Superior temporal gyrus (tissue), 1 donor: ENCODE data around the gene INPP5J.
"Not testable (repeated sequence)": the region's sequence is repeated elsewhere in the genome, so short reads cannot be mapped to it uniquely, and the experiment has no call there.

Experiments
- DNase-seq: peaks from one replicate; pipeline ENCODE4 v3.0.0-alpha.2; 2016; ENCODE audit errors: extremely low spot score

Gene INPP5J

GRCh38 chr22:31102441-31103081 lies 20.2 kb upstream of the INPP5J start:
- no peak for DNase-seq

- no peak for DNase-seq
Measured at GRCh38 chr22:31103111-31103510, 19.7 kb upstream of the INPP5J start.

- DNase-seq: no peak
Measured at GRCh38 chr22:31103899-31104694, 18.7 kb upstream of the INPP5J start.

DNA sequence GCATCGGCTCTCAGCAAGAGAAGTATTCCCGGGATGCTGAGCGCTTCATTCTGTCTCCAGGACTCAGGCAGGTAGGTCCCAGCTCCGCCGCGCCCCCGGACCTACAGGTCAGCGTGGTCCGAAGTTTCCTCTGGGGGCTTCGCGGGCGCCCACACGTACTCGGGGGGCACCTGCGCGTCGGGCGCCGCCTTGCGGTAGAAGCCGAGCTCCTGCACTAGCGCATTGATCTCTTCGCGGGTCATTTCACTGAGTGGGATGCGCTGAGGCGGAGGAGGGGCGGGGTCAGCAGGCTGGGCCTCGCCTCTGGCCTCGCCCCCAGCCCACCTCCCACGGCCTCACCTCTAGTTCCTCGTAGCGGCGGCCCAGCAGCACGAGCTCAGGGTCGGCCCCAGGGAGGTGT lies 17.9 kb upstream of the INPP5J start:
- no peak for DNase-seq

DNA sequence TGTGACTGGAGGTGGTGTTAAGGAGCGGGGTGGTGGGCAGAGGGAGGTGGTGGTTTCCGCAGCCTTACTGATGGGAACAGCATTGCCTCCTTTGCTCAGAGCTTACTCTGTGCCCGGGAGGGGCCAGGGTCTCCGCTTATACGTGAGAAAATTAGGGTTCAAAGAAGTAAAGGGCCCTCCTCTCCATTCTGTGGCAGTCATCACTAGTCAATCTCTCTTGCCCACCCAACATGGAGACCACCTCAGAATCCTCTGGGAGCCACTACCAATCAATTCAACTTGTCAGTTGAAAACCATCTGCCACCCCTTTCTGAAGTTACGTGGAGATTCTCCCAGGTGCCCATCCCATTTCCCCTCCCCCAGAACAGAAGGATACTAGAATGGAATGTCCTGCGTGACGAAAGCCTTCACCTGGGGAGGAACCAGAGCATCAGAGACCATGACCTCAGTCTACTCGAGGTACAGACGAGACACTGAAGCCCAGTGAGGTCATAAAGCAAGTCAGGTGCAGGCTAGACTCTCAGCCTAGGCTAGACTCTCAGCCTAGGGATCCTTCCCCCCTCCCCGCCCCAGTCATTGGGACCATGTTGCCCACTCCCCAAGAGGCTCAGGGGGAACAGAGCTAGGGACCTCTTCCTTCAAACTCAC lies 17.4 kb upstream of the INPP5J start:
- no peak for DNase-seq

DNA sequence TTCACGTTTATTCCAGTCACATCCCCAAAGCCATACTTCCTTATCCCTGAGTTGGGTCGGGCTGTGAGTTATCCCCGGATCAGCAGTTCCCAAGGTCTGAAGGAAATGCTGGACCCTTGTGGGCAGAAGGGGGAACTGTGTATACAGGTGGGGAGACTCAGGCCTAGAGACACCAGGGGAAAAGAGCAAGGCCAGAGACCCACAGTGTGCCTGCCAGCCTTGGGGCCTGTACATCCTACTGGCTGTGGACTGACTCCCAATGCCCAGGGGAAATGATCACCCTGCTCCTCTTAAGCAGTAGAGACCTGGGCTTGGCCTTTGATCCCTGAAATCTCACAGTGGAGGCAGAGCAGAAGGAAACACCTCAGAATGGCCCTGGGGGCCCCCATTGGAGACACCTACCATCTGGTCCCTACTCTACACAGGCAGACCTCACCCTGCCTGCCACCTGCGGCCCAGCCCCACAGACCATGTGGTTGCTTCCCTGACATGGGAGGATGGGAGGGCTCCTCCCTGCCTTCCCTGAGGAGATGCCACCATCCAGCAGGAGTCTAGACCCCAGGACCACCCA lies 16.7 kb upstream of the INPP5J start:
- DNase-seq: no peak

GRCh38 chr22:31106731-31107177 lies 16.0 kb upstream of the INPP5J start:
- no peak for DNase-seq

GRCh38 chr22:31107178-31107893 lies 15.4 kb upstream of the INPP5J start, which contains the start of gene SELENOM:
Gene SELENOM (minus strand): TSS chr22:31107568. CDS start chr22:31107505, 63 bp downstream.
- DNase-seq: peak; percentile 90

GRCh38 chr22:31107894-31108218 lies 14.9 kb upstream of the INPP5J start:
- no peak for DNase-seq

GRCh38 chr22:31112547-31113091 lies 10.1 kb upstream of the INPP5J start:
- not testable (repeated sequence) for DNase-seq

DNA sequence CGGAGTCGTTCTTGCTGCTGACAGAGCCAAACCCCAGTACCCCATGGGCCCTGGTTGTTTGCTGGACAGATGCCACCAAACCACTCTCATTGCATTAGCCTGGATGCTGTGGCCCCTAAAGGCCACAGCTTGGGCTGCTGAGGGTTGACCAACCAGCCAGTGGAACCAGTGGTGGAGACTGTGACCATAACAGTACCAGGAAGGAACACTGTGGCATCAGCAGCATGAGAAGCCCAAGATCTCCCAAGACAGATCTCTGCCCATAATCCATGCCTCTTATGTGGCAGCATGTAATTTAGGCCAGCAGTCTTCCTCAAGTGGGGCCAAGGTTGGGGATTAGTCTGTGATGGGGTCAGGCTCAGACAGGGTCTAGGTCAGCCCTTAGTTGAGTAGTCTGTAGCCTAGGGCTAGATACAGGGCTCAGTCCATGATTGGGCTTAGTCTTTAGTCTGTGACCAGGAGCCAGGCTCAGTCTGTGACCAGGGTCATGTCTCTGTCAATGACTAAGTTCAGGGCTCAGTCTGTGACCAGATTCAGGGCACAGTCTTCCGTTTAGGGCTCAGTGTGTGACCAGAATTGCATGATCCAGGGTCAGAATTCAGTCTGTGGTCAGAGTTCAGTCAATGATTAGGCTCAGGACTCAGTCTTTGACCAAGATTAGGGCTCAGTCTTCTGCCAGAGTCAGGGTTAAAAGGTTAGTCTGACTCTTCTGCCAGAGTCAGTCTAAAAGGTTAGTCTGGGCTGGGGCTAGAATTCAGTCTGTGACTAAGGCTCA lies 4.5 kb upstream of the INPP5J start:
- no peak for DNase-seq

DNA sequence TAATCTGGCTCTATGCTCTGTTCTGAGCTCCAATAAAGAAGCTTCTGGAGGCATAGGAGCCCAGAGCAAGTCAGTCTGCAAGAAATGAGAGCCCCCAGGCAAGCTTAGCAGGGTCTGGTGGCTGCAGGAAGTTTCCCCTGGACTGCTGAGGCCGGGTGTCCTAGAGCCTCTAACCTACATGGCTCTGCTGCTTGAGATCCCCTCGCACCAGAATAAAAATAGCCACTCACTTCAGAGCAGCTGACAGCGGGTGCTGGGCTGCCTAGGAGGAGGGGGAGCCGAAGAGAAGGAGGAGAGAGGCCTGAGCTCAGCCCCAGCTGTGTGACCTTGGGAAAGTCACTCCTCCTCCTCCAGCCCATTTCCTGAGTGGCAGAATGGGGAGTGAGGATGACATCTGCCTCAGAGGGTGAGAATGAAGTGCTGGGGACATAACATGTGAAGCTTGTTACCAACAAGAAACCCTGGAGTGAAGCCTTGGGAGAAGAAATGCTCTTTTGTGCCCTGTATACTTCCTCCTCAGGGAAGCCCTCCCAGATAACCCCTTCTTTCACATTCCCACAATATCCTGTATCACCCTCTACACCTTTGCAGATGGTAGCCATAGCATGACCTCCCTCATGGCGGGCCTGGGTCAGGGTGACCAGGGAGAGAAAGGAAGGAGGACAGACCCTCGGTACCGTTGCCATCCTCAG lies 3.6 kb upstream of the INPP5J start:
- no peak for DNase-seq

DNA sequence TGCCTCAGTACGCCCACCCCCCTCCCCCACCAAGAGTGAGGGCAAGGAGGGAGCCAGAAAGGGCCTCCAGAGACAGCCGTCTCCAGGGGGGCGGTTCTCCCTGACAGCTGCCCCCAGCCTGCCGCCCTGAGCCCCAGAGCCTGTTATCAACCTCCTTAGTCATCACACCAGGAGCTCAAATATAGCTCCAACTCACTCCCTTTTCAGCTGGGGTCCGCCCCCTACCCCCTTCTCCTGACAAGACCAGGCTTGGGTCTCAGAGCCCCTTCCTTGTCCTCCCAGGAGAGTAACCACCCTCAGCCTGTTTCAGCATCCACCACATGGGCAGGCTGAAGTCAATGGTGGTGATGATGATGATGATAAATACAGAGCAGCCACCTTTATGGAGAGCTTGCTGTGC lies 2.5 kb upstream of the INPP5J start:
- no peak for DNase-seq

DNA sequence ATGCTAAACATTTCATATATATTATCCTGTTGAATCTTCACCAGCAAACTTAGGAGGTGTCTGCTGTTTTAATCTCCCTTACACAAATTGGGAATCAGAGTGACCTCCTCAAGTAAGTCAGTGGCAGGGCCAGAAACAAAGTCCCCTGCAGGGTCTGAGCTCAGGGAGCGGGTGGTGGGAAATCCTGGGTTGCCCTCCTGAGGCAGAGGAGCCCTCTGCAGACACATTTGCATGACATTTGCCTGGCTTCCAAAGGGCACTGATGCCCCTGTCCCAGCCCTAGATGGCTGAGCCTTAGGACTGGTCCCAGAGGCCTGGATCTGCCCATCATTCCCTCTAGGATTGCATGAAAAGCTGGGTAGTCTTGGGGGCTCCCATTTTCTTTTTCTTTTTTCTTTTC lies 2.1 kb upstream of the INPP5J start:
- DNase-seq: no peak

GRCh38 chr22:31121403-31121802 lies 1.4 kb upstream of the INPP5J start:
- DNase-seq: no peak

- DNase-seq: no peak
Measured at GRCh38 chr22:31122196-31122531, 602 bp upstream of the INPP5J start.

DNA sequence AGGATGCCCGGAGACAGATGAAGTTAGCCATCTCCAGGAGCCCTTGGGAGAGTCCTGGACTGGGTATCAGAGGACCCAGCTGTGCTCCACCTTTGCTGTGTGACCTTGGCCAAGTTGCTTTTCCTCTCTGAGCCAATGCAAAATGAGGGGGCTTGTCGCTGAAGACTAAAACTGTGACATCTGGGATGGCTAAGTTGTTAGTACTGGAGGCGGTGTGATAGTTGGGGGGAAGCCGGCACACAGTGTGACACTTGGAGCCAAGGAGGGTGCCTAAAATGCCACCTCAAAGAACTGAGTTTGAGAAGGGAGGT lies 481 bp downstream of the INPP5J start:
- no peak for DNase-seq

DNA sequence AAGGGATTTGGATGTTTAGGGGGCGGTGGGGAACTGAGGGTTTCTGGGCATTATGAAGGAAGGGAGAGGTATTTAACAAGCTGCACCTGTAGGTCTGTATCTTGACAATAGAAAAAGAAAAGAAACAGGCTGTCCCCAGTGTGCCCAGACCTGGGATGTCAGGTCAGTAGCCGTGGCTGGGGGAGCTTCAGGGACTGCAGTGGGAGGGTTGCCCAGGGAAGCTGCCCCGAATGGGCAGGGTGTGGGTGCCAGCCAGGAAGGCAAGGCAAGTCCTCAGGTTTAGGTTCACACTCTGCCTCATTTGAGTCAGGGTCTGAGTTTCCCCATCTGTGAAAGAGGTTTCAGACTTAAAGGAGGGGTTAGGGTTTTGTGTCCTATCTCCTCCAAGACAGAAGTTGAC lies 1.5 kb downstream of the INPP5J start:
- no peak for DNase-seq

DNA sequence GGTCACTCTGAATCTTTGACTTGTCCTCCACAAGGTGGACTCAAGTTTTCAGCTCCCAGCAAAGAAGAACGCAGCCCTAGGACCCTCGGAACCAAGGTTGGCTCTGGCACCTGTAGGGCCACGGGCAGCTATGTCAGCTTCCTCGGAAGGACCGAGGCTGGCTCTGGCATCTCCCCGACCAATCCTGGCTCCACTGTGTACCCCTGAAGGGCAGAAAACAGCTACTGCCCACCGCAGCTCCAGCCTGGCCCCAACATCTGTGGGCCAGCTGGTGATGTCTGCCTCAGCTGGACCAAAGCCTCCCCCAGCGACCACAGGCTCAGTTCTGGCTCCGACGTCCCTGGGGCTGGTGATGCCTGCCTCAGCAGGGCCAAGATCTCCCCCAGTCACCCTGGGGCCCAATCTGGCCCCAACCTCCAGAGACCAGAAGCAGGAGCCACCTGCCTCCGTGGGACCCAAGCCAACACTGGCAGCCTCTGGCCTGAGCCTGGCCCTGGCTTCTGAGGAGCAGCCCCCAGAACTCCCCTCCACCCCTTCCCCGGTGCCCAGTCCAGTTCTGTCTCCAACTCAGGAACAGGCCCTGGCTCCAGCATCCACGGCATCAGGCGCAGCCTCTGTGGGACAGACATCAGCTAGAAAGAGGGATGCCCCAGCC lies 2.2 kb downstream of the INPP5J start:
- no peak for DNase-seq

DNA sequence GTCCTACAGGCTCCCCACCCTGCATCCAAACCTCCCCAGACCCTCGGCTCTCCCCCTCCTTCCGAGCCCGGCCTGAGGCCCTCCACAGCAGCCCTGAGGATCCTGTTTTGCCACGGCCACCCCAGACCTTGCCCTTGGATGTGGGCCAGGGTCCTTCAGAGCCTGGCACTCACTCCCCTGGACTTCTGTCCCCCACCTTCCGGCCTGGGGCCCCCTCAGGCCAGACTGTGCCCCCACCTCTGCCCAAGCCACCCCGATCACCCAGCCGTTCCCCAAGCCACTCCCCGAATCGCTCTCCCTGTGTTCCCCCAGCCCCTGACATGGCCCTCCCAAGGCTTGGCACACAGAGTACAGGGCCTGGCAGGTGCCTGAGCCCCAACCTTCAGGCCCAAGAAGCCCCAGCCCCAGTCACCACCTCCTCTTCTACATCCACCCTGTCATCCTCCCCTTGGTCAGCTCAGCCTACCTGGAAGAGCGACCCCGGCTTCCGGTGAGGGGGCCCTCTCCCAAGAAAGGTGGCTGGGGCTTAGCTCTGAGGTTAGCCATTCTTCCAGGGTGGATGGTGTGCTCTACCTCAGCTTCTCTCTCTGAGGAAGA lies 2.9 kb downstream of the INPP5J start:
- DNase-seq: no peak
